Loucy (cell line): ENCODE data around the gene C15orf62.

Experiments used
- EZH2phosphoT487 ChIP-seq: fragments of 200-600 bp; IDR thresholded peaks from 2 replicates; pipeline ENCODE4 v1.6.1; 2018; ENCODE audit warnings: antibody characterized with exemption, mild to moderate bottlenecking, moderate library complexity, borderline replicate concordance
- TF ChIP-seq, protein P1 (sequence below): fragments of 200-600 bp; sonication (generic); conservative IDR thresholded peaks from 2 replicates; pipeline ENCODE4 v1.5.1; 2014; ENCODE audit warnings: mild to moderate bottlenecking, antibody characterized with exemption, low read length

DNA sequence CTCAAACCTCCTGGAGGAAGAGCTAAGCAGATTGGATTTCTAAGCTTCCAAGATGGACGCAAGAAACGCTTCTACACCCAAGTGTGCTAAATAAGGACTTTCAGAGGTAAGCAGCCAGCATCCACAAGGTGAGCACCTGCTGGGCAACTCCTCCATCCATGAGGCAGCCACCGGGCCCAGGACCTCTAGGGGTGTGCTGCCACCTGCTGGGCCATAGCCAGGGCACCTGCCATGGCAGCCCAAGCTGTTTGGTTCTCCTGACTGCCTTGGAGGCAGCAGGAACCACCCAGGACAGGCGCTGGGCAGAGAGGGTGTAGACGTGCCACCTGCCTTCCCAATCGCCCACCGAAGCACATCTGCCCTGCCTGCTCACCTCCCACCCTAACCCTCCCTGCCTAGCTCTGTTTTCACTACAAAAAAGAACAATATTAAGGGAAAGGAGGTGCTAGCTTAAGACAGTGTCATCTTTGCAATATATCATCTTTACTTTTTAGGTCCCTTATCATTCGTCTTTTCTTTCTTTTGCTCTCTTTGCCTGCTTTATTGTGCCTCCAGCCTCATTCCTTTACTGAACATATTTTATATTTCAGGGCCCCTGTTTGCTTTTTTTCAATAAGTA is 12.9 kb downstream of the C15orf62 start:
- TF ChIP-seq, protein P1, sequence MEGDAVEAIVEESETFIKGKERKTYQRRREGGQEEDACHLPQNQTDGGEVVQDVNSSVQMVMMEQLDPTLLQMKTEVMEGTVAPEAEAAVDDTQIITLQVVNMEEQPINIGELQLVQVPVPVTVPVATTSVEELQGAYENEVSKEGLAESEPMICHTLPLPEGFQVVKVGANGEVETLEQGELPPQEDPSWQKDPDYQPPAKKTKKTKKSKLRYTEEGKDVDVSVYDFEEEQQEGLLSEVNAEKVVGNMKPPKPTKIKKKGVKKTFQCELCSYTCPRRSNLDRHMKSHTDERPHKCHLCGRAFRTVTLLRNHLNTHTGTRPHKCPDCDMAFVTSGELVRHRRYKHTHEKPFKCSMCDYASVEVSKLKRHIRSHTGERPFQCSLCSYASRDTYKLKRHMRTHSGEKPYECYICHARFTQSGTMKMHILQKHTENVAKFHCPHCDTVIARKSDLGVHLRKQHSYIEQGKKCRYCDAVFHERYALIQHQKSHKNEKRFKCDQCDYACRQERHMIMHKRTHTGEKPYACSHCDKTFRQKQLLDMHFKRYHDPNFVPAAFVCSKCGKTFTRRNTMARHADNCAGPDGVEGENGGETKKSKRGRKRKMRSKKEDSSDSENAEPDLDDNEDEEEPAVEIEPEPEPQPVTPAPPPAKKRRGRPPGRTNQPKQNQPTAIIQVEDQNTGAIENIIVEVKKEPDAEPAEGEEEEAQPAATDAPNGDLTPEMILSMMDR = peak; percentile 92
- TF ChIP-seq EZH2phosphoT487 = no peak
